HG03196 (cell line): ENCODE data around the gene FAM3C.
A peak's percentile ranks its signal among the peaks of the same experiment; 100 is the strongest.
"Not testable (repeated sequence)": the region's sequence is repeated elsewhere in the genome, so short reads cannot be mapped to it uniquely, and the experiment has no call there.

Experiments
- ATAC-seq: cut with Tn5 transposase; IDR thresholded peaks from one replicate; pipeline ENCODE4 v1.9.1; 2021; ENCODE audit not compliant: unreplicated experiment

FAM3C gene

GRCh38 chr7:121334875-121335648 is 61.0 kb downstream of the FAM3C start:
- ATAC-seq: no peak

DNA sequence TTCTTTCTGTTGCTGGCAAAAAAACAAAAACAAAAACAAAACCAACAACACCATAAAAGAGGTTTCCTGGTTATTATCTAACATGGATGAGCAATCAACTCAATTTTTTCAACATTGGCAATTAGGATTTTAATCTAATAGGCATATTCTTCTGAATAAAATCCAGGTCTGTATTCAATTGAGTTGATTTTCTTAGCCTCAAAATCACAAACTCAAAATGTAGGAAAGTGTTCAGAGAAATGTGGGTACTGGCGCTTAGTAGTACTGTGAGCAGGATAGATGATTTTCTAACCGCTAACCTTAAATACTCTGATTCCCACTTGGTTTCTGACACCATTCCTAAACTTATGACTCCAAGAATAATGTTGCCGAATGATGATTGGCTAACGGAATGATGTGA is 61.7 kb downstream of the FAM3C start:
- no peak for ATAC-seq

GRCh38 chr7:121331574-121331973 is 64.5 kb downstream of the FAM3C start:
- no peak for ATAC-seq

DNA sequence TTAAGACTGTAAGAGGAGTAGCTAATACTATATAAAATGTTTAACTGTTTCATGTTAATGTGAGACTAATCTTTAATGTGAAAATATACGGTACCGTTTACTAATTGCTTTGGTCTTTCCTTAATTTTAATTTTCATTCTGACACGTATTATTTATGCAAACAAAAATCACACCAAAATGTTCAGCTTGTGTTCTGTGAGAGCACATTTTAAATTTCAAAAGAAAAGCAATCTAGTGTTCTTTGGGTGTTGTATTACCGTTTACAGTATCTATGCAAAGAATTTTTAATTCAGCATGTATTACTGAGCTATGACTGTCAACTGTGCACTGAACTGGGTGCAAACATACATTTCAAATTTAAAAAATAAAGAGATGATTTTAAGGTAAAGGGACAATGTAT is 65.1 kb downstream of the FAM3C start:
- ATAC-seq: no peak

DNA sequence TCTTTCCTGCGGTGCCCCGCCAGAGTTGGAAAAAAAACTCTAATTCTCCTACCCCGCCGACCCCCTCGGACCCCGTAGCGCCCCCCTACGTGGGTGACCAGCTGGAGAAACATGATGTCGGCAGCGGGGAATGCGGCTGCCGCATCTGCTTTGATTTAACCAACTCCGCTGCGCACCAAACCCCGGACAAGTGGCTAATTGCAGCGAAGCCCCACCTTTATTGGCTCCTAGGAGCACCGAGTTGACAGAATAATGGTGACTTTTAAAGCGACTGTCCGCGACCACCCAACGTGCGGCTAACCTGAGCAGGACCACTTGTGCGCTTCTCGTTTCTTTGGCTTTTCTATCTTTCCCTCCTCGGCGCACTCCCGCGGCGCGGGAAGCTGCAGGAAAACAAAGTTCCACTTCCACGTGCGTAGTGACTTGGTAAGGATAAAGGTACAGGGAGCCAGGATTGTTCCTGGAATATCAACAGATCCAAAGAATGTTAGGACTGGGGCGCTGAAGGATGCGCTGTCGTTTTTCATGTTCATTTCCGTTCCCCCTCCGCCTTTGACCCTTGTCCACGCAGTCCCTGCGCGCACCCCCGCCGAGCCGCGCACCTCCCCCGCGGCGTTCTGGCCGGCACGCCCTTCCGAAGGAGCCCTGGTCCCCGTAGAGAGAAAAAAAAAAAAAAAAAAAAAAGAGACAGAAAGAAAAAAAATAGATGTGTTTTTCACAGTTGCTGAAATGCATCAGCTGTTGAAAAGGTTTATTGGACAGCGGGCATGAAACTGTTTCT is 65.9 kb downstream of the FAM3C start:
- ATAC-seq: peak; percentile 12

DNA sequence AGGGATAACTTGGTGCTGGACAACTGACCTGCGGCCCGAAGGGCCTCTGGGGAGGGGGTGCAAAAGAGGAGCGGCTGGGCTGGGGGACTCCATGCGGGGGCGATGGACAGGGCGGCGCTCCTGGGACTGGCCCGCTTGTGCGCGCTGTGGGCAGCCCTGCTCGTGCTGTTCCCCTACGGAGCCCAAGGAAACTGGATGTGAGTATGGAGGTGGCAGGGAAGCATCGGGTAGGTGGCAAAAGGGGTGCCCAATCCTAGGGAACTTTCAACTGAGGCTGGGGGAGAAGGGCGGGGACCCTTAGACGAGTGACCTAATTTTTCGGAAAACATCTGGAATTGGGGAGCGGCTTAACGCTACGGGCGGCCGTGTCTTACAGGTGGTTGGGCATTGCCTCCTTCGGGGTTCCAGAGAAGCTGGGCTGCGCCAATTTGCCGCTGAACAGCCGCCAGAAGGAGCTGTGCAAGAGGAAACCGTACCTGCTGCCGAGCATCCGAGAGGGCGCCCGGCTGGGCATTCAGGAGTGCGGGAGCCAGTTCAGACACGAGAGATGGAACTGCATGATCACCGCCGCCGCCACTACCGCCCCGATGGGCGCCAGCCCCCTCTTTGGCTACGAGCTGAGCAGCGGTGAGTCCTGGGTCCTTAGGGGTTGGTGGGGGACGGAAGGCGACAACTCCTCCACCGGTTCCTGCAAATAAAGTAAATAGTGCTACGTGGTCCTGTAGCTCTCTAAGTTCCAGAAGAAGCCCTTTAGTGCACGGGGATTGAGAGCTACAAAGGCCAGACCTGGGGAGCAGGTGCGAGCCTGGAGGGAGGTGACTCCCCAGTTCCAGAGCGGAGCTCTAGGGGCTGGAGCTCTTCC is 66.7 kb downstream of the FAM3C start:
- peak; percentile 62 for ATAC-seq

DNA sequence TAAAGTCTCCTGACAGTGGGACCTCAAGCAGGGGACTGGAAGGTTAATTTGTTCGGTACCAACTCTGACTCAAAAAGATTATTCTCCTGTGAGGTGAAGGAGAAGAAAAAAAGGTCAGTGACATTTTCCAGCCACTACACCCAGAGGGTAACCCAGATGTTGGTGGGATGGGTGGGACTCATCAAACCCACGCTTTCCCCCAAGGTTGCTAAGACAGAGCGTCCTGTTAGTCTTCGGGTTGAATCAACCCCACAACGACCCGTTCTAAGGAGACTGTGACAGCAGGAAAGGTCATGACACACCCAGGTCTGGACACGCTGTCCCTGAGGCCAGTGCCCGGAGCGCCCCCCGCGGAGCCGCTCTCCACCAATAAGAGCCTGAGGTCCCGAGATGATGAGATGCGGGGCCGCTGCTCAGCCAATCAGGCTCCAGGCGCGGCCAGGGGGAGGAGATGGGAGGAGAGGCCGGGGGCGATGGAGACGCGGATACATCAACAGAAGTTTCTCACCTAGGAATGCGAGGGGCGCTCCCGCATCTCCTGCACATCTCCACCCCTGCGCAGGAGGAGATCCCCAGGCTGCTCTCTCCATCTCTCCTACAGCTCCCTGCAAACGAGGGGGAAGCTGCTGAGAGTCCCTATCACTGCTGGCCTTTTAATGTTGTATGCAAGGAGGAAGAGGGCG is 67.5 kb downstream of the FAM3C start, which contains the start of gene WNT16:
TSS of gene WNT16 (plus strand) at position 493 of the 683 bp plus-strand sequence. CDS start 293 bp downstream, outside the sequence.
- no peak for ATAC-seq

GRCh38 chr7:121327671-121328070 is 68.4 kb downstream of the FAM3C start:
- no peak for ATAC-seq

- no peak for ATAC-seq
These were observed 72.4 kb downstream of the FAM3C start for GRCh38 chr7:121323515-121324302.

DNA sequence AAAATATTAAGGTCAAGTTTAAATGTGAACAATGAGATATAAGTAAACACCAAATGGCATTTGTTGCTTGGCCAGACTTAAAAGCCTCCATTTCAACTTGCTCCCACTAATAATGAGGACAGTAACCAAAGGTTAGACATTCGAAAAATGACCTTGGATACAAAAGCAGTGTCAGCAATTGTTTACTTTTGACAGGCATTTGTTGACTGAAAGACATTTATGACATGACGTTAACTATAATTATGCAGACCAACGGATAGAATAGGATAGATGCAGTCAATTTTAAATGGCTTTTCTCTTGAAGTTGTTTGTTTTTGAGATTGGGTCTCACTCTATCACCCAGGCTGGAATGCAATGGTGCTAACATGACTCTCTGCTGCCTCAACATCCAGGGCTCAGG is 73.6 kb downstream of the FAM3C start:
- ATAC-seq: no peak

- ATAC-seq: not testable (repeated sequence)
These were observed 80.9 kb downstream of the FAM3C start for GRCh38 chr7:121315170-121315569.

- ATAC-seq: peak; percentile 91
These were observed 82.1 kb downstream of the FAM3C start for GRCh38 chr7:121313793-121314676.

DNA sequence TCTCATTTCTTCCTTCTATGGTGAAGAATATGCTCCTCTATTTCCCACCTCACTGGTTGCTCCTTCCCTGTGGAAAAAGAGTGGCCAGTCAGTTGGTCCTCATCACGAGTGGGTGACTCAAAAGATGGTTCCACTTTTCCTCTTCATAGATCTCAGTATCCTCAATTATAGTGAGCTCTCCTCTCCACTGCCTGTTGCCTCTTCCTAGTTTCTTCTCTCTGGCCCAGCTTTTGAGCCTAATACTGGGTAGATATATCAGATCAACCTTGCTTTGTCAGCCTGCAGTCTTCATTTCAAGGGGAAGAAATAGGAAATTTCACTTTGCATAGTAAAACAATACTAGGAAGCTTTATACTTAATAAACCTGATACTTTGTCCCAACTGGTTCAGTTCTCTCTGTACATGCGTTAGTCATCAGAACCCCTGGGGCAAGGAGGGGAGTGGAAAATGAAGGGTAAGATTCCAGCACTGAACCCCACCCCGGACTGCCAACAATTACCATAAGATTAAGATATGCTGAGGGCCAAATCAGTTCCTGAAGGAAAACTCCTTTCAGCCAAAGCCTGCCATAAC is 82.8 kb downstream of the FAM3C start:
- peak; percentile 4 for ATAC-seq

GRCh38 chr7:121307021-121307574 is 89.0 kb downstream of the FAM3C start:
- ATAC-seq: no peak

DNA sequence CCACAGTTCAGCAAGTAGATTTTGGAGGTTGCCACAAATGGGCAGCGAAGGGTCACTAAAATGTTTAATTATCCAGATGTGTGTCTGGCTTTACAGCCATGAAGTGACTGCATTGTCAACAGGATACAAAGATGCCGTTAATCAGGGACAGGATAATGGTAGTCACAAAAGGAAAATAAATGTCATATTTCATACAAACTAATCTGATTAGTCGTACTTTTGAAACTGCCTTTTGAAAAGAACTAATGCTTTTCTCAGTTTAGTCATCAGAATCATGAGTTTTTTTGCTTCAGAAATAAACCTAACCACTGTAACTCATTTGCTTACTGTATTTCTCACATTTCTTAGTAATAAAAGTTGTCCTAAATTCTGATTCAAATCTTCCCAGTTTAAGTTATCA is 89.5 kb downstream of the FAM3C start:
- ATAC-seq: no peak

- no peak for ATAC-seq
These were observed 91.0 kb downstream of the FAM3C start for GRCh38 chr7:121305109-121305508.

DNA sequence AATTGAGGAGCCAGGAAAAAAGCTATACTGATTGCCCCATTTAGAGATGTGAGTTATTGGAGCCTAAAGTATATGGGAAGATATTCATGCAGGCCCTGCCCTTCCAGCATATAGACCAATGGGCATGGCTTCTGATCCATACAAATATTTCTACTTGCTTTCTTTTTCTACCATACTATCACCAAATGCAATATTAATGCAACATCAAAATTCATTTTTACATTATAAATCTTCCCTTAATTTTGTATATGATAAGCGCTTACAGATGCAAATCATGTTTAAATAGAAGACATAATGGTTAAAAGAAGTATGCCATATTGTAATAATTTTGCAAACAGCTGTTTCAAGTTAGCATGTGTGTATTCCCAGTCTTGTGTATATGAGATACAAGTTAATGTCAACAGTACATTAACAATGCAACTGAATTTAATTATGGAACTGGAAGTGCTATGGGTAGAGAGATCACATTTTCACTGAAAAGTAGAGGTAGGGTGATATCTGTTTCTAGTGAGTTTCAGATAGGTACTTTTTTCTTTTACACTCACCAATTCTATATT is 91.9 kb downstream of the FAM3C start:
- no peak for ATAC-seq
